ENCODE results near the gene BLMH. TPM values are rescaled to one million over a fixed set of nuclear protein-coding genes. Genes with fewer than 3 reads are reported as not detected.

BLMH gene
- 14.9 TPM for total RNA-seq
- long read RNA-seq, transcript BLMH-201 (12 exons, 2,365 nt) = major isoform, 39 of 44 reads
- long read RNA-seq, partial matches to known transcripts = 0 of 44 reads
- long read RNA-seq, other reads (novel, unspliced or antisense) = 4 of 44 reads

- Histone ChIP-seq H3K9me3 (replicated peaks) (no peaks in the 10 kb centered on the region), H3K27ac (replicated peaks) (peak within 1 kb of the TSS; percentile 79), H3K36me3 (peaks cover 24% of the 10 kb centered on the region), H3K4me3 (peak within 1 kb of the TSS; percentile 99), H3K27me3 (ENCODE audit: low read depth) (no peaks in the 10 kb centered on the region), H3K4me1 (peaks cover 31% of the 10 kb centered on the region)
- DNase-seq = peak; percentile 86
- intact Hi-C loops (cut with micrococcal nuclease) = no loop called here
- TF ChIP-seq, protein P1, sequence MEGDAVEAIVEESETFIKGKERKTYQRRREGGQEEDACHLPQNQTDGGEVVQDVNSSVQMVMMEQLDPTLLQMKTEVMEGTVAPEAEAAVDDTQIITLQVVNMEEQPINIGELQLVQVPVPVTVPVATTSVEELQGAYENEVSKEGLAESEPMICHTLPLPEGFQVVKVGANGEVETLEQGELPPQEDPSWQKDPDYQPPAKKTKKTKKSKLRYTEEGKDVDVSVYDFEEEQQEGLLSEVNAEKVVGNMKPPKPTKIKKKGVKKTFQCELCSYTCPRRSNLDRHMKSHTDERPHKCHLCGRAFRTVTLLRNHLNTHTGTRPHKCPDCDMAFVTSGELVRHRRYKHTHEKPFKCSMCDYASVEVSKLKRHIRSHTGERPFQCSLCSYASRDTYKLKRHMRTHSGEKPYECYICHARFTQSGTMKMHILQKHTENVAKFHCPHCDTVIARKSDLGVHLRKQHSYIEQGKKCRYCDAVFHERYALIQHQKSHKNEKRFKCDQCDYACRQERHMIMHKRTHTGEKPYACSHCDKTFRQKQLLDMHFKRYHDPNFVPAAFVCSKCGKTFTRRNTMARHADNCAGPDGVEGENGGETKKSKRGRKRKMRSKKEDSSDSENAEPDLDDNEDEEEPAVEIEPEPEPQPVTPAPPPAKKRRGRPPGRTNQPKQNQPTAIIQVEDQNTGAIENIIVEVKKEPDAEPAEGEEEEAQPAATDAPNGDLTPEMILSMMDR (IDR thresholded peaks at IDR 0.05; ENCODE audit: borderline replicate concordance) = no peak
These were observed at the start of gene BLMH for GRCh38 chr17:30291543-30292285. TSS of gene BLMH (minus strand) at chr17:30291944. CDS start at chr17:30291819, 125 bp downstream.

DNA sequence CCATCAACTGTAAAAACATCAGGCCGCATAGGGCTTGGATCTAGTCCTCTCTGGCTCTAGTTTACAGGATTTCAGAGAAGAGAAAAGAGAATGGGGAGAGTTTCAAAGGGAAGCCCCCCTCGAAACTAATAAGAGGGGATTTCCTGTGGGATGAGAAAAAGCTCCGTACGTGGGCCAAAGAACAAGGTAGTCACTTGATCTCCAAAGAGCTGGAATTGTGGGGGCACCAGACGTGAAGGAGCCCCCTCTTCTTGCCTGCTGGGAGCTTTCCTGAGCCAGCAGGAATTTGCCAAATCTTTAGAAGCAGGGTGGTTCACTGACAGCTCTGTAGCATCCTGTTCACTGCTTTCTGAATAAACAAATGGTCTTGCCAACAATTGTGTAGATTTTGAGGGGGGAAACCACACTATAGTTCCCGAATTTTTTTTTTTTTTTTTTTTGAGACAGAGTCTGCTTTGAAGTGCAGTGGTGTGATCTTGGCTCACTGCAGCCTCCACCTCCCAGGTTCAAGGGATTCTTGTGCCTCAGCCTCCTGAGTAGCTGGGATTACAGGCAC is 49.1 kb upstream of the BLMH start:
- Histone ChIP-seq H3K9me3 (replicated peaks) (no peaks in the 10 kb centered on the region), H3K27ac (replicated peaks) (peak overlapping the region; percentile 84), H3K4me1 (peaks cover 51% of the 10 kb centered on the region), H3K36me3 (no peaks in the 10 kb centered on the region), H3K4me3 (peak overlapping the region; percentile 24), H3K27me3 (ENCODE audit: low read depth) (no peaks in the 10 kb centered on the region)
- intact Hi-C loops (cut with micrococcal nuclease) = no loop called here
- TF ChIP-seq, protein P1 (IDR thresholded peaks at IDR 0.05; ENCODE audit: borderline replicate concordance) = no peak
- DNase-seq = no peak

DNA sequence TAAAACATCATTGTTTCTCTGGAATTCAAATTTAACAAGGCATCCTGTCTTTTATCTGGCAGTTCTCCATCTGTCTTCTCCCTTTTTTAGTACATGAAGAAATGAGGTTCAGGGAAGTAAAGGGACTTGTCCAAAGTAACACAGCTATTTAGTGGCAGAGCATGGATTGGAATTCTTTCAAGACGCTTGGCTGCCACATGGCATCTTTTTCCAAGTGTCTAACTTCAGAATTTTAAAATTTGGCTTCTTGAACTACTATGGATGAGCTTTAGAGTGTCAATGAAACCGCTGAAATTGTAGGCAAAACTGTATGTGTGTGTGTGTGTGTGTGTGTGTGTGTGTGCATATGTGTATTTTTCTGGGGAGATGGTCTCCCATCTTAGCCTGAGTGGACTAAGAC is 47.3 kb upstream of the BLMH start:
- H3K4me1 ChIP-seq = peaks cover 33% of the 10 kb centered on the region
- DNase-seq = no peak
- H3K27me3 ChIP-seq (ENCODE audit: low read depth) = no peaks in the 10 kb centered on the region
- H3K9me3 ChIP-seq (replicated peaks) = no peaks in the 10 kb centered on the region
- H3K36me3 ChIP-seq = no peaks in the 10 kb centered on the region
- no peak overlapping the region for H3K27ac ChIP-seq (replicated peaks)
- intact Hi-C loops (cut with micrococcal nuclease) = loop anchor here (10.0 kb wide), 1 partner anchor 234 kb away; no protein-coding TSS in a partner anchor
- TF ChIP-seq, protein P1 (IDR thresholded peaks at IDR 0.05; ENCODE audit: borderline replicate concordance) = no peak
- H3K4me3 ChIP-seq = no peak overlapping the region

DNA sequence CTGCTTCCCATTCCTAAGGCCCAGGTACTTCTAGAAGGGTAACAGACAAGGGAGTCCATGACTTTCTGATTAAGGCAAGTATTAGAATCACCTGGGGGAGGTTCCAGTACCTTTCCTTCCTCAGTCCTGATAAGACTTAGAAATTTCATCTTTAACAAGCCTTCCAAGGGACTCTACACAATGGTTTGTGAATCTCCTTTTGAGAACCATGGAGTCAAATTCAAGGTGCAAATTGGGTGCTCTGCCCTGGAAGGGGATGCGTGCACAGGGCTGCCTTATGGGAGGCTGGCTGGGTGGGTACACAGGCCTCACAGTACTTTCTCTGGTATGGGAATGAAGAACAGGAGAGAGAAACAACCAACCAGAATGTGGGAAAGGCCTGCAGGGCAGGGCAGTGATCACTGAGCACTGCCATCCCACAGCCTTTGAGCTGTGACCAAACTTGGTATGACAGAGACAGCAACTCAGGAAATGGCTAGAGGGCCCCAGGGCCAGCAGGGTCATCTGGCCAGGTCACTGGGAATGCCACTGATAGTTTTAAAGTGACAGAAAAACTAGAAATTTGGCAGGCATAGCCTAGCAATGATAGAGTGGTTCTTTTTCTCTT is 45.8 kb upstream of the BLMH start:
- H3K36me3 ChIP-seq = no peaks in the 10 kb centered on the region
- TF ChIP-seq, protein P1 (IDR thresholded peaks at IDR 0.05; ENCODE audit: borderline replicate concordance) = no peak
- DNase-seq = no peak
- intact Hi-C loops (cut with micrococcal nuclease) = loop anchor here (10.0 kb wide), 1 partner anchor 233 kb away; no protein-coding TSS in a partner anchor
- H3K9me3 ChIP-seq (replicated peaks) = no peaks in the 10 kb centered on the region
- peaks cover 27% of the 10 kb centered on the region for H3K4me1 ChIP-seq
- H3K27me3 ChIP-seq (ENCODE audit: low read depth) = no peaks in the 10 kb centered on the region
- no peak overlapping the region for H3K27ac ChIP-seq (replicated peaks)
- H3K4me3 ChIP-seq = no peak overlapping the region

DNA sequence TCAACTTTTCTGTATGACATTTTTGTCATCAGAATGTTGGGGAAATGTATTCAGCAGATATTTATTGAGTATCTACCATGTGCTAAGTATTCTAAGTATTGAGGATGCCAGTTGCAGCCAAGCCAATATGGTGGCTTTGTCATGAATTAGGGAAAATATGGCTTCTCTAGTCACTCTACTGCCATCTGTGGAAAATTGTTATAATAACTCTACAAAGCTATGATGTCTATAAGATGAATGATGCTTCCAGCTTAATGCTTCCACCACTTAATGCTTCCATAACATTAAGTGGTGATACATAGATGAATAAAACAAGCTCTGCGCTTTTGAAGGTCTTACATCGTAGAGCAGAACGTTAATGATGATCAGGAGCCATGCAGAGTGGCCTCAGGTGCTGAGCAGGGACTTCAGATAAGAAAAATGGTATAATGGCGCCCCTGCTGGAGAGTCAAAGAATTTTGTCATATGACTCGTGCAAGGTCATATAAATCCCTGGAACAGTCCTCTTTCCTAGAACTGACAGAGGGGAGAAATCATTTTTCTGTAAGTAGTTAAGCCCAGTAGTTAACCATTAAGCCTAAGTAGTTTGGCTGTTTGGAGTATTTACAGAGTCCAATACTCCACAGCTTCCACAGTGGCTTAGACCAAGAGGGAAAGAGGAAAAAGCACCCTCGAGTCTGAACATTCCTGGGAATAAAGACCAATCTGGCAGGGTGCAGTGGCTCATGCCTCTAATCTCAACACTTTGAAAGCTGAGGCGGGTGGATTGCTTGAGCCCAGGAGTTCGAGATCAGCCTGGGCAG is 44.8 kb upstream of the BLMH start:
- intact Hi-C loops (cut with micrococcal nuclease) = loop anchor here (10.0 kb wide), 1 partner anchor 232 kb away; no protein-coding TSS in a partner anchor
- TF ChIP-seq, protein P1 (IDR thresholded peaks at IDR 0.05; ENCODE audit: borderline replicate concordance) = peak; percentile 59
- Histone ChIP-seq H3K4me3 (no peak overlapping the region), H3K27me3 (ENCODE audit: low read depth) (no peaks in the 10 kb centered on the region), H3K9me3 (replicated peaks) (no peaks in the 10 kb centered on the region), H3K27ac (replicated peaks) (no peak overlapping the region), H3K4me1 (peaks cover 20% of the 10 kb centered on the region), H3K36me3 (no peaks in the 10 kb centered on the region)
- no peak for DNase-seq

Measured in left ventricle myocardium inferior (tissue), 1 donor.